Stimulated activated naive CD8-positive, alpha-beta T cell treated with anti-CD3 and anti-CD28 coated beads, Interleukin-15, amount 100 ng/mL, for 72 hours (primary cell): ENCODE results near the gene MELTF.

Source experiments
- ATAC-seq: fragments of 150-1000 bp; cut with Tn5 transposase; 2 replicates; pipeline ENCODE4 v1.10.0; 2021; ENCODE audit warnings: mild to moderate bottlenecking, moderate library complexity
- DNase-seq, 2 donors: peaks; one replicate each; pipeline ENCODE4 v3.0.0; 2021 to 2022
- H3K27ac Mint-ChIP-seq, 2 donors: one replicate each; pipeline ENCODE4 v1.8.0; 2022; ENCODE audit warnings: mild to moderate bottlenecking in 2 of 2, mixed read lengths in 2 of 2, moderate library complexity in 2 of 2
- H3K27me3 Mint-ChIP-seq: one replicate; pipeline ENCODE4 v1.8.0; 2022; ENCODE audit warnings: mixed read lengths
- H3K4me1 Mint-ChIP-seq: one replicate; pipeline ENCODE4 v1.8.0; 2022; ENCODE audit warnings: mild to moderate bottlenecking, mixed read lengths
- H3K4me3 Mint-ChIP-seq, 2 donors: one replicate each; pipeline ENCODE4 v1.8.0; 2022; ENCODE audit warnings: mild to moderate bottlenecking in 2 of 2, mixed read lengths in 2 of 2, moderate library complexity in 1 of 2
- H3K9me3 Mint-ChIP-seq, 2 donors: one replicate each; pipeline ENCODE4 v1.8.0; 2022; ENCODE audit warnings: mixed read lengths in 2 of 2

Gene MELTF

DNA sequence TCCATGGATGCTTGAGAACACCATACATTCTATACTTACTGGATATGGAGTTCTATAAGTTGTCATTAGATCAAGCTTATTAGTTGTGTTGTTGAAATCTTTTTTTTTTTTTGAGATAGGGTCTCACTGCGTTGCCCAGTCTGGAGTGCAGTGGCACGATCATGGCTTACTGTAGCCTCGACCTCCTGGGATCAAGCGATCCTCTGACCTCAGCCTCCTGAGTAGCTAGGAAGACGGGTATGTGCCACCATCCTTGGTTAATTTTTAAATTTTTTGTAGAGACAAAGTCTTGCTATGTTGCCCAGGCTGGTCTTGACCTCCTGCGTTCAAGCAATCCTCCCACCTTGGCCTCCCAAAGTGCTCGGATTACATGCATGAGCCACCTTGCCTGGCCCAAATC is 74.8 kb downstream of the MELTF start:
- Mint-ChIP-seq H3K9me3 (no peaks in the 10 kb centered on the region), H3K4me3 (no peak overlapping the region), H3K27ac (no peak overlapping the region), H3K4me1 (no peaks in the 10 kb centered on the region), H3K27me3 (no peaks in the 10 kb centered on the region)
- no peak for ATAC-seq
- no peak for DNase-seq
